Astrocyte of the cerebellum (primary cell): Measurements from ENCODE around the gene ZNF92.
"Not testable (repeated sequence)": the region's sequence is repeated elsewhere in the genome, so short reads cannot be mapped to it uniquely, and the experiment has no call there.

ENCODE experiments used
- DNase-seq: peaks from one replicate; pipeline ENCODE4 v3.0.0-alpha.2; 2011; ENCODE audit warnings: low read depth
- H3K4me3 ChIP-seq: 2 replicates; pipeline ENCODE4 v1.5.1; 2011; ENCODE audit warnings: mild to moderate bottlenecking, low read depth, low read length, moderate library complexity
- CTCF ChIP-seq: IDR thresholded peaks from 2 replicates; pipeline ENCODE4 v1.5.1; 2012; ENCODE audit warnings: low read length, low read depth, moderate library complexity, mild to moderate bottlenecking; ENCODE audit errors: missing control alignments
- in situ Hi-C: cut with HindIII; loops from 2 replicates; pipeline ENCODE4 v1.10.0; 2017; ENCODE audit warnings: low sequenced_read_pairs

ZNF92 gene

GRCh38 chr7:65390588-65390987 lies 16.9 kb downstream of the ZNF92 start:
- no peak overlapping the region for H3K4me3 ChIP-seq
- TF ChIP-seq CTCF, result no peak
- no peak for DNase-seq
- in situ Hi-C loops, result no loop called here

GRCh38 chr7:65397730-65398142 lies 24.1 kb downstream of the ZNF92 start:
- in situ Hi-C loops, result no loop called here

GRCh38 chr7:65398671-65399070 lies 25.0 kb downstream of the ZNF92 start:
- DNase-seq, H3K4me3 ChIP-seq, in situ Hi-C loops: not testable (repeated sequence)

More at GRCh38 chr7:65397730-65398142, 24.1 kb downstream of the ZNF92 start:
- H3K4me3 ChIP-seq, result no peak overlapping the region
- DNase-seq, result no peak
- TF ChIP-seq CTCF, result peak; percentile 17

GRCh38 chr7:65399101-65399500 lies 25.4 kb downstream of the ZNF92 start:
- in situ Hi-C loops, DNase-seq, H3K4me3 ChIP-seq: not testable (repeated sequence)

GRCh38 chr7:65404020-65404419 lies 30.4 kb downstream of the ZNF92 start:
- no peak for DNase-seq
- no peak for TF ChIP-seq CTCF
- H3K4me3 ChIP-seq, result no peak overlapping the region
- in situ Hi-C loops, result no loop called here

GRCh38 chr7:65406706-65407105 lies 33.1 kb downstream of the ZNF92 start:
- DNase-seq, H3K4me3 ChIP-seq, in situ Hi-C loops: not testable (repeated sequence)

- H3K4me3 ChIP-seq, result no peak overlapping the region
- TF ChIP-seq CTCF, result no peak
- in situ Hi-C loops, result no loop called here
- no peak for DNase-seq
These were observed 35.7 kb downstream of the ZNF92 start for GRCh38 chr7:65409363-65409762.

GRCh38 chr7:65411249-65411648 lies 37.6 kb downstream of the ZNF92 start:
- in situ Hi-C loops, result no loop called here
- DNase-seq, result no peak
- no peak for TF ChIP-seq CTCF
- H3K4me3 ChIP-seq, result no peak overlapping the region
